GM06990 (cell line): ENCODE results near the gene ALK.

Experiments
- DNase-seq: peaks from one replicate; pipeline ENCODE4 v3.0.0-alpha.2; 2011; ENCODE audit not compliant: insufficient read length; ENCODE audit errors: extremely low read depth
- H3K27me3 ChIP-seq: replicated peaks from 2 replicates; pipeline ENCODE4 v1.6.0; 2011; ENCODE audit warnings: low read length; ENCODE audit not compliant: control insufficient read depth, insufficient read depth
- H3K36me3 ChIP-seq: 2 replicates; pipeline ENCODE4 v1.5.1; 2011; ENCODE audit warnings: low read length; ENCODE audit not compliant: control insufficient read depth, insufficient read depth
- H3K4me3 ChIP-seq: replicated peaks from 2 replicates; pipeline ENCODE4 v1.5.1; 2011; ENCODE audit warnings: low read depth, mild to moderate bottlenecking, control low read depth, low read length
- CTCF ChIP-seq: IDR thresholded peaks from 2 replicates; pipeline ENCODE4 v1.5.1; 2011; ENCODE audit warnings: low read length, control low read depth, mild to moderate bottlenecking, inconsistent platforms; ENCODE audit not compliant: insufficient read depth, poor library complexity, severe bottlenecking

The ALK gene

GRCh38 chr2:29388071-29388470, 533.3 kb downstream of the ALK start:
- H3K36me3 ChIP-seq = no peaks in the 10 kb centered on the region
- no peak for TF ChIP-seq CTCF
- DNase-seq = no peak
- H3K4me3 ChIP-seq = no peak overlapping the region
- H3K27me3 ChIP-seq = no peaks in the 10 kb centered on the region; the same call in 1 of the 2 replicates

GRCh38 chr2:29382486-29382885, 538.9 kb downstream of the ALK start:
- DNase-seq = no peak
- no peaks in the 10 kb centered on the region; the same call in 1 of the 2 replicates for H3K27me3 ChIP-seq
- H3K36me3 ChIP-seq = no peaks in the 10 kb centered on the region
- H3K4me3 ChIP-seq = no peak overlapping the region
- no peak for TF ChIP-seq CTCF

- TF ChIP-seq CTCF = no peak
- Histone ChIP-seq H3K4me3 (no peak overlapping the region), H3K36me3 (no peaks in the 10 kb centered on the region), H3K27me3 (no peaks in the 10 kb centered on the region; the same call in 1 of the 2 replicates)
- DNase-seq = no peak
Observed at GRCh38 chr2:29377788-29378187, 543.6 kb downstream of the ALK start.

- Histone ChIP-seq H3K36me3 (no peaks in the 10 kb centered on the region), H3K4me3 (no peak overlapping the region), H3K27me3 (no peaks in the 10 kb centered on the region; the same call in 1 of the 2 replicates)
- no peak for TF ChIP-seq CTCF
- DNase-seq = no peak
Observed at GRCh38 chr2:29376541-29376940, 544.8 kb downstream of the ALK start.

- no peak for DNase-seq
- TF ChIP-seq CTCF = no peak
- Histone ChIP-seq H3K27me3 (no peaks in the 10 kb centered on the region; the same call in 1 of the 2 replicates), H3K36me3 (no peaks in the 10 kb centered on the region), H3K4me3 (no peak overlapping the region)
Observed at GRCh38 chr2:29375843-29376242, 545.5 kb downstream of the ALK start.

GRCh38 chr2:29374823-29375222, 546.6 kb downstream of the ALK start:
- Histone ChIP-seq H3K36me3 (no peaks in the 10 kb centered on the region), H3K4me3 (no peak overlapping the region), H3K27me3 (no peaks in the 10 kb centered on the region; the same call in 1 of the 2 replicates)
- TF ChIP-seq CTCF = no peak
- no peak for DNase-seq
